GM19468 (cell line): ENCODE measurements around the gene BEX2.
"Not testable (repeated sequence)": the region's sequence is repeated elsewhere in the genome, so short reads cannot be mapped to it uniquely, and the experiment has no call there.

Experiments used
- ATAC-seq: cut with Tn5 transposase; IDR thresholded peaks from one replicate; pipeline ENCODE4 v1.9.1; 2021; ENCODE audit warnings: mild to moderate bottlenecking, moderate library complexity, moderate number of reproducible peaks; ENCODE audit not compliant: unreplicated experiment; ENCODE audit errors: extremely low read depth

The BEX2 gene

GRCh38 chrX:103310555-103311398, at the start of gene BEX2:
Gene BEX2, minus strand, starts transcription at chrX:103310990. Its CDS starts 1,014 bp downstream, at chrX:103309976.
- ATAC-seq = no peak

GRCh38 chrX:103360092-103360491, 49.3 kb upstream of the BEX2 start:
- no peak for ATAC-seq

DNA sequence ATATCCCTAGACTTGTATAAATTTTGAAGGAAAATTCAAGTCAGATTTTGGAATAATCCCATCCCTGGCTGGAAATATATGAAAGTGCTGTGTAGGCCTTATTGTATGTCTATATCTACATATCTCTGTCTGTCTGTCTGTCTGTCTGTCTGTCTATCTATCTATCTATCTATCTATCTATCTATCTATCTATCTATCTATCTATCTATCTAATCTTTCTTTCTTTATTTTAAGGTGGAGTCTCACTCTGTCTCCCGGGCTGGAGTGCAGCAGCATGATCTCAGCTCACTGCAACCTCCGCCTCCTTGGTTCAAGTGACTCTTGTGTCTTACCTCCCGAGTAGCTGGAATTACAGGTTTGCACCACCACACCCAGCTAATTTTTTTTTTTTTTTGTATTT, 48.8 kb upstream of the BEX2 start:
- not testable (repeated sequence) for ATAC-seq

DNA sequence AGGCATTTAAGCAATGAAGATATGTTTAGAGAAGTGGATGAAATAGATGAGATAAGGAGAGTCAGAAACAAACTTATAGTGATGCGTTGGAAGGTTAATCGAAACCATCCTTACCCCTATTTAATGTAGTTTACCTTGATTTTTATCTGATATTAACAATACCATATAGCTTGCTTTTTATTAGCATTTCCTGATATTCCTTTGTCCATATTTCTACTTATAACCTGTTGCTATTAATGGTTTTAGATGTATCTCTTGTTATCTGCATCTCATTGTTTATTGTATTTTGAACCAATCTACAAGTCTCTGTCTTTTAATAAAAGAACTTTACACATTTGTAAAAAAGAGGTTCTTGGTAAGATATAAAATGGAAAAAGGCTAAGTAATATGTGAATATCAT, 47.1 kb upstream of the BEX2 start:
- ATAC-seq = no peak

DNA sequence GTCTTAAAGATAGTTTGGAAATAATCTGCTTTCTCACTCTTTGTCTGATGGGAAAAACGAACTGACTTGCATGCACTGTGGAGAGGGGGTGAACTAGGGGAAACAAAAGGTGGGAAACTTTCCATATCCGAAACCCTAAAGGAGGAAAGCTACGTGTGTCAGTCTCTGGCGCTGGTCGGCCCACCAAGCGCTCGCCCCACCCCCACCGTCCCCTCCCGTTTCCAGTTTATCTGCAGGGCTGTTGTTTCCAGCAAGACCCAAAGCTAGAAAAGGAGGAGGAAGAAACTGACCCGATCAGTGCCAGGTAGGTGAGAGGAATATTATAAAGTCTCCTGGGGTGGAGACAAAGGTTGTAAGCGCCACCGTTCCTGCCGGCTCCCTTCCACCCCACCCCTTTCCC, 46.1 kb upstream of the BEX2 start:
- ATAC-seq = no peak

GRCh38 chrX:103356130-103356798, 45.5 kb upstream of the BEX2 start, which contains the start of gene TCEAL9:
Gene TCEAL9, plus strand, starts transcription at chrX:103356506. Its CDS starts 1,179 bp downstream, at chrX:103357685.
- ATAC-seq = no peak

DNA sequence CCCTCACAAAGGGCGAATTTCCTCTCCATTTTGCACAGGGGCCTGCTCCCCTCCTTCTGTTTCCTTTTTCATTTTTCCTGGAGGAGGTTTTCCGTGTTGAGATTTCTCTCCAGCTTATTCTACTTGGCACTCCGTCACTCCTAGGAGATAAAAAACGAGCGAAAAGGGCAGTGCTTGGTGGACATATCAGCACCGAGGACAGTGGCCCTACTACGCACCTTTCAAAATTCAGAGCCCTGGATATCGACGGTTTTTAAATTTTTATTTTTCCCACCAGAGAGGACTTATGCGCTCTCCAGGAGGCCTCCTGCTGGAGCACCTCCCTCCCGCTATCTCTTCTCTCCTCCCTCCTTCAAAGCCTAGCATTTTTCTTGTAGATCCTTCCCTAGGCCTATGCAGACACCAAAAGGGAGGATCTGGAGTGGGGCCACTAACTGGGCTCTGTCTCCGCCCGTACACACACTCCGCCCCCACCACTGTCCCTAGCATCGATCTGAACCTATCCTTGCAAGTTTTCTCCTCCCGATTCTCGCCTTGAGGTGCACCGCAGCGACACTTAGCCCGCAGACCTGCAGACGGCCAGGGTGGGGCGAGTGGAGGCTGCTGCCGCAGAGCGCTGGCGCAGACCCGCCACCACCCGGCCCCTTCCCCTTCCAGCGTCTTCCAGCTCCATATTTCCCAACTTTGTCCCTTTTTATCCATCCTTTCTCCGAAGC, 37.0 kb upstream of the BEX2 start:
- no peak for ATAC-seq

- ATAC-seq = no peak
These were observed 33.8 kb upstream of the BEX2 start for GRCh38 chrX:103344606-103345005.

GRCh38 chrX:103343105-103343504, 32.3 kb upstream of the BEX2 start:
- ATAC-seq = peak; percentile 57

- ATAC-seq = no peak
These were observed 27.9 kb upstream of the BEX2 start for GRCh38 chrX:103338663-103339062.

- no peak for ATAC-seq
These were observed 20.0 kb upstream of the BEX2 start for GRCh38 chrX:103330681-103331288.

DNA sequence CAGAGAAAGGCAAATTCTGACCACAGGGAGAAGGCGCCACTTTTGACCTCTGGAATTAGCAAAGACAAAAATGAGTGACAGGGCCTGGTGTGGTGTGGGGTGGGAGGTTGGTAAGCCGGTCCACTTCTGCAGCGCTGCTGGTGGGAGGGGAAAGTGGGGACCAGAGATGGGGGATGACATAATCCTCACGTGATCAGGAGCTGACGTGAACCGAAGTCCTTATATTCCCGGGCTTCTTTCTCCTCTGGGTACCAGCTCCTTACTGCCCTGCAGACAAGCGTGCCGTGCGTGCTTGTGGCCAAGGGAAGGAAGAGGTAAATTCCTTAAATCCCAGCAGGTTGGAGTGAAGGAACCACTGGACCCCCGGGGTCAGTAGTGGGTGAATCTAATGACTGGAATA, 19.2 kb upstream of the BEX2 start, which contains the start of gene TCEAL7:
Gene TCEAL7, plus strand, starts transcription at position 249 of the 400 bp plus-strand sequence. CDS start 1,165 bp downstream, outside the sequence.
- no peak for ATAC-seq

- no peak for ATAC-seq
These were observed 600 bp upstream of the BEX2 start for GRCh38 chrX:103311399-103311780.

GRCh38 chrX:103309860-103310554, 783 bp downstream of the BEX2 start:
- ATAC-seq = no peak

- not testable (repeated sequence) for ATAC-seq
These were observed 5.1 kb downstream of the BEX2 start for GRCh38 chrX:103305666-103306065.

GRCh38 chrX:103304705-103305104, 6.1 kb downstream of the BEX2 start:
- no peak for ATAC-seq

- ATAC-seq = no peak
These were observed 17.7 kb downstream of the BEX2 start for GRCh38 chrX:103293118-103293517.

DNA sequence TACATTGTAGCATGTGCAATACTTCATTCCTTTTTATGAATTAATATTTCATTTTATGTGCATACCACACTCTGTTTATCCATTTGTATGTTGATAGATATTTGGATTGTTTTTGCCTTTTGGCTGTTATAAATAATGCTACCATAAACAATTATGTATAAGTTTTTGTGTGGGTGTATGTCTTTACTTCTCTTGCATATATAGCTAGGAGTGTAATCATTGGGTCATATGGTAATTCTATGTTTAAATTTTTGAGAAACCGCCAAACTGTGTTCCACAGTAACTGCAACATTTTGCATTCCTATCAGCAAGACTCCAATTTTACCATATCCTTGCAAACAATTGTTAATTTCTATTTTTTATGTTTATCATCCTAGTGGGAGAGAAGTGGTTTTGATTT, 31.2 kb downstream of the BEX2 start:
- ATAC-seq = no peak

DNA sequence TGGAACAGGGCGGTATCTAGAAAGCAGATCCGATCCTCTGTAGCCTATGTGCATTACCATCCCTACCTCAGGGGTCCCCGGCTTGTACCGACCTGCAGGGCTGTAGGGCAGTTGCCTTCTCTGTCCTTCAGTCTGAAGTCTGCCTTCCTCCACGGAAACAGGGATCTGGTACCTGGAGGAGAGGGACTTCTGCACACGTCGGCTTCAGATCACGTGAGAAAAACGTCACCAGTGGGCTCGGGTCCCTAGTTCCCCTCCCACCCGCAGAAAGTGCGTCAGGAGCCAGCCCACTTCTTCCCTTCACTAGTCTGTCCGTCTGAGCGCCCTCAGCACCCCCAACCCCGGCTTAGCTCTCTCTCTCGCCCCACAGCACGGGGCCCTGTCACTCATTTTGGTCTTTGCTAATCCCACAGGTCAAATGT, 34.2 kb downstream of the BEX2 start, which contains the start of gene TCEAL5:
Gene TCEAL5, minus strand, starts transcription at position 170 of the 422 bp plus-strand sequence. CDS start 2,187 bp downstream, outside the sequence.
- no peak for ATAC-seq
